DMS79 treated with DMSO at 0.1 percent for 48 hours (cell line): Measurements from ENCODE around the gene PLEKHH3.

Experiments used
- DNase-seq: peaks from one replicate; lab custom pipeline; 2025; lab: John Stamatoyannopoulos, UW

PLEKHH3 gene

GRCh38 chr17:42676424-42677011, at the start of gene PLEKHH3:
TSS of gene PLEKHH3 (minus strand) at chr17:42676994. CDS start at chr17:42676563, 431 bp downstream.
- DNase-seq: peak; percentile 45

GRCh38 chr17:42725143-42725542, 48.3 kb upstream of the PLEKHH3 start:
- no peak for DNase-seq

GRCh38 chr17:42723636-42724035, 46.8 kb upstream of the PLEKHH3 start:
- no peak for DNase-seq

- peak; percentile 46 for DNase-seq
Observed at GRCh38 chr17:42720996-42721583, 44.3 kb upstream of the PLEKHH3 start.

- DNase-seq: no peak
Observed at GRCh38 chr17:42709561-42709960, 32.8 kb upstream of the PLEKHH3 start.

- DNase-seq: no peak
Observed at GRCh38 chr17:42708588-42708987, 31.8 kb upstream of the PLEKHH3 start.

GRCh38 chr17:42706732-42707131, 29.9 kb upstream of the PLEKHH3 start:
- DNase-seq: no peak

GRCh38 chr17:42704837-42705494, 28.2 kb upstream of the PLEKHH3 start:
- no peak for DNase-seq

- no peak for DNase-seq
Observed at GRCh38 chr17:42704490-42704836, 27.7 kb upstream of the PLEKHH3 start.

- peak; percentile 21 for DNase-seq
Observed at GRCh38 chr17:42702446-42702845, 25.7 kb upstream of the PLEKHH3 start.

GRCh38 chr17:42700586-42701289, 23.9 kb upstream of the PLEKHH3 start:
- no peak for DNase-seq

- peak; percentile 21 for DNase-seq
Observed at GRCh38 chr17:42699415-42699740, 22.6 kb upstream of the PLEKHH3 start.

GRCh38 chr17:42698736-42699414, 22.1 kb upstream of the PLEKHH3 start:
- no peak for DNase-seq

GRCh38 chr17:42697108-42697811, 20.5 kb upstream of the PLEKHH3 start:
- no peak for DNase-seq

- DNase-seq: no peak
Observed at GRCh38 chr17:42695500-42695899, 18.7 kb upstream of the PLEKHH3 start.

- DNase-seq: no peak
Observed at GRCh38 chr17:42694524-42694923, 17.7 kb upstream of the PLEKHH3 start.

GRCh38 chr17:42692489-42692888, 15.7 kb upstream of the PLEKHH3 start:
- DNase-seq: no peak

GRCh38 chr17:42691021-42691545, 14.3 kb upstream of the PLEKHH3 start:
- DNase-seq: no peak

GRCh38 chr17:42690596-42690995, 13.8 kb upstream of the PLEKHH3 start:
- no peak for DNase-seq

GRCh38 chr17:42687707-42688320, 11.0 kb upstream of the PLEKHH3 start:
- DNase-seq: no peak

GRCh38 chr17:42686520-42687128, 9.8 kb upstream of the PLEKHH3 start:
- DNase-seq: no peak
